Caco-2 (cell line): ENCODE measurements around the gene NPB. TPM values are rescaled to one million over a fixed set of nuclear protein-coding genes. Genes with fewer than 3 reads are reported as not detected.

Experiments used
- BruUV-seq: library from RNA; stranded (reverse); fragments of 400-500 nt; replicated peaks from 2 replicates; lab custom pipeline; 2021; lab: Mats Ljungman, UMichigan
- CTCF ChIA-PET: fragments of 300-600 bp; sonication (Branson Sonifier 250); formaldehyde crosslinking; loops from one replicate; lab custom pipeline; 2022; ENCODE audit warnings: antibody characterized with exemption; lab: Charles Lee
- POLR2A ChIA-PET: fragments of 300-600 bp; sonication (Branson Sonifier 250); formaldehyde crosslinking; loops from one replicate; lab custom pipeline; 2022; ENCODE audit warnings: antibody characterized with exemption; lab: Charles Lee
- DNase-seq, 2 experiments: peaks; one replicate each; pipeline versions ENCODE4 v3.0.0 to v3.0.0-alpha.2; 2020 to 2022
- H3K27me3 ChIP-seq: replicated peaks from 2 replicates; pipeline ENCODE4 v1.6.0; 2011; ENCODE audit warnings: low read length; ENCODE audit not compliant: control insufficient read depth, insufficient read depth
- H3K36me3 ChIP-seq: 2 replicates; pipeline ENCODE4 v1.5.1; 2011; ENCODE audit warnings: low read length; ENCODE audit not compliant: control insufficient read depth, insufficient read depth
- H3K4me1 ChIP-seq: fragments of 250-450 bp; sonication (Bioruptor Pico); 2 replicates; pipeline ENCODE4 v1.5.1; 2020; ENCODE audit warnings: mild to moderate bottlenecking
- H3K4me3 ChIP-seq: 2 replicates; pipeline ENCODE4 v1.5.1; 2011; ENCODE audit warnings: low read depth, mild to moderate bottlenecking, control low read depth, low read length
- H3K9me3 ChIP-seq: fragments of 250-450 bp; sonication (Bioruptor Pico); 2 replicates; pipeline ENCODE4 v1.5.1; 2020; ENCODE audit warnings: mild to moderate bottlenecking, moderate library complexity
- H3K27ac Mint-ChIP-seq: one replicate; pipeline ENCODE4 v1.8.0; 2022; ENCODE audit warnings: mixed read lengths; ENCODE audit not compliant: unreplicated experiment
- H3K27me3 Mint-ChIP-seq: one replicate; pipeline ENCODE4 v1.8.0; 2022; ENCODE audit warnings: mixed read lengths; ENCODE audit not compliant: insufficient read depth, unreplicated experiment
- H3K36me3 Mint-ChIP-seq: one replicate; pipeline ENCODE4 v1.8.0; 2022; ENCODE audit warnings: mild to moderate bottlenecking, mixed read lengths; ENCODE audit not compliant: insufficient read depth, unreplicated experiment
- H3K4me1 Mint-ChIP-seq: one replicate; pipeline ENCODE4 v1.8.0; 2022; ENCODE audit warnings: low read depth, mixed read lengths; ENCODE audit not compliant: unreplicated experiment
- H3K4me3 Mint-ChIP-seq: one replicate; pipeline ENCODE4 v1.8.0; 2022; ENCODE audit warnings: mild to moderate bottlenecking, moderate library complexity, mixed read lengths; ENCODE audit not compliant: unreplicated experiment
- H3K9me3 Mint-ChIP-seq: one replicate; pipeline ENCODE4 v1.8.0; 2022; ENCODE audit warnings: mixed read lengths; ENCODE audit not compliant: unreplicated experiment
- CTCF ChIP-seq, 2 experiments: fragments of 200-600 bp in 1 of 2; IDR thresholded peaks; 1 replicate in 1 of 2; 2 replicates in 1 of 2; pipeline versions ENCODE4 v1.5.1 to v1.8.0; 2011 to 2022; ENCODE audit warnings: antibody characterized with exemption in 1 of 2, control low read depth in 1 of 2, inconsistent platforms in 1 of 2, low read depth in 1 of 2, low read length in 1 of 2, mild to moderate bottlenecking in 1 of 2, moderate library complexity in 1 of 2; ENCODE audit not compliant: insufficient read depth in 1 of 2, severe bottlenecking in 1 of 2, unreplicated experiment in 1 of 2
- intact Hi-C: fragments of 100-400 bp; cut with micrococcal nuclease; formaldehyde crosslinking; loops from one replicate; pipeline ENCODE4 v1.10.0; 2022; ENCODE audit not compliant: unreplicated experiment
- total RNA-seq: library from RNA; stranded (reverse); gene quantifications from 2 replicates; pipeline ENCODE4 v1.2.3, GENCODE V29; 2022

Gene NPB
- total RNA-seq, 1 experiment from 2014 or later, result 0.68 TPM

GRCh38 chr17:81870981-81871386 lies 31.1 kb upstream of the NPB start, which contains the start of gene ARHGDIA:
ARHGDIA (minus strand) TSS chr17:81871337; CDS start chr17:81869930, 1,407 bp downstream.
- no TSS peak for BruUV-seq
- intact Hi-C loops, result loop anchor here (5.0 kb wide), 1 partner anchor 151 kb away; the partner anchor contains the start of genes CENPX and LRRC45
- CTCF ChIA-PET, result no interaction called here

GRCh38 chr17:81871387-81872230 lies 30.4 kb upstream of the NPB start:
- Mint-ChIP-seq H3K36me3 (peaks cover 87% of the 10 kb centered on the region), H3K27ac (peak overlapping the region; percentile 87), H3K9me3 (no peaks in the 10 kb centered on the region), H3K27me3 (no peaks in the 10 kb centered on the region), H3K4me3 (peak overlapping the region; percentile 78), H3K4me1 (peaks cover 16% of the 10 kb centered on the region)
- intact Hi-C loops, result loop anchor here (1.0 to 5.0 kb wide), 2 partner anchors 11 to 151 kb away; partner anchors contain the start of genes CENPX, LRRC45 and P4HB
- H3K36me3 ChIP-seq, result peaks cover 4% of the 10 kb centered on the region; the same call in 1 of the 2 replicates
- CTCF ChIA-PET, result interaction anchor here (0.6 to 0.7 kb wide), 2 partner anchors 76 to 194 kb away, joined by 3 to 4 read pairs; no protein-coding TSS in a partner anchor
- TF ChIP-seq CTCF (IDR thresholded peaks at IDR 0.05; ENCODE audit: insufficient read depth in 1 of 2, low read depth in 1 of 2, low read length in 1 of 2, severe bottlenecking in 1 of 2, unreplicated experiment in 1 of 2), result peak; percentile 26 to 52
- TSS peak; percentile 63 for BruUV-seq
- POLR2A ChIA-PET, result interaction anchor here (0.6 kb wide), 1 partner anchor 22 kb away, joined by 4 read pairs; no protein-coding TSS in a partner anchor
- no peaks in the 10 kb centered on the region for H3K9me3 ChIP-seq
- peak; percentile 58 to 97 for DNase-seq
- peaks cover 43% of the 10 kb centered on the region for H3K4me1 ChIP-seq
- peak overlapping the region; percentile 81 for H3K4me3 ChIP-seq
- no peaks in the 10 kb centered on the region for H3K27me3 ChIP-seq

More at GRCh38 chr17:81870981-81871386, 31.1 kb upstream of the NPB start, which contains the start of gene ARHGDIA:
- Mint-ChIP-seq H3K27me3 (no peaks in the 10 kb centered on the region), H3K36me3 (peaks cover 89% of the 10 kb centered on the region), H3K27ac (peak within 1 kb of the TSS; percentile 90), H3K9me3 (no peaks in the 10 kb centered on the region), H3K4me3 (peak within 1 kb of the TSS; percentile 78), H3K4me1 (peaks cover 16% of the 10 kb centered on the region)
- peaks cover 4% of the 10 kb centered on the region; the same call in 1 of the 2 replicates for H3K36me3 ChIP-seq
- H3K27me3 ChIP-seq, result no peaks in the 10 kb centered on the region
- peaks cover 49% of the 10 kb centered on the region for H3K4me1 ChIP-seq
- peak in 1 of 2 experiments; percentile 96 for DNase-seq
- no peaks in the 10 kb centered on the region for H3K9me3 ChIP-seq
- POLR2A ChIA-PET, result interaction anchor here (0.6 to 1.1 kb wide), 2 partner anchors 10 to 21 kb away, joined by 4 read pairs; partner anchors contain the start of gene P4HB
- no peak for TF ChIP-seq CTCF (IDR thresholded peaks at IDR 0.05; ENCODE audit: insufficient read depth in 1 of 2, low read depth in 1 of 2, low read length in 1 of 2, severe bottlenecking in 1 of 2, unreplicated experiment in 1 of 2)
- peak within 1 kb of the TSS; percentile 81 for H3K4me3 ChIP-seq

GRCh38 chr17:81877569-81877968 lies 24.5 kb upstream of the NPB start:
- no peaks in the 10 kb centered on the region for H3K4me1 Mint-ChIP-seq
- TF ChIP-seq CTCF (IDR thresholded peaks at IDR 0.05; ENCODE audit: insufficient read depth in 1 of 2, low read depth in 1 of 2, low read length in 1 of 2, severe bottlenecking in 1 of 2, unreplicated experiment in 1 of 2), result no peak
- intact Hi-C loops, result no loop called here
- H3K36me3 Mint-ChIP-seq, result peaks cover 89% of the 10 kb centered on the region
- H3K27me3 ChIP-seq, result no peaks in the 10 kb centered on the region
- H3K9me3 ChIP-seq, result no peaks in the 10 kb centered on the region
- BruUV-seq, result no TSS peak
- ChIA-PET CTCF (no interaction called here), POLR2A (no interaction called here)
- no peak overlapping the region for H3K4me3 ChIP-seq
- no peaks in the 10 kb centered on the region for H3K27me3 Mint-ChIP-seq
- H3K27ac Mint-ChIP-seq, result no peak overlapping the region
- H3K4me1 ChIP-seq, result peaks cover 3% of the 10 kb centered on the region; the same call in 1 of the 2 replicates
- DNase-seq, result no peak
- no peak overlapping the region for H3K4me3 Mint-ChIP-seq
- H3K9me3 Mint-ChIP-seq, result no peaks in the 10 kb centered on the region
- 0 out of 2 replicates have a peak, but pooled peaks cover 3% of the 10 kb centered on the region for H3K36me3 ChIP-seq
